Measurements from ENCODE around the gene TUBB3.

Gene TUBB3

DNA sequence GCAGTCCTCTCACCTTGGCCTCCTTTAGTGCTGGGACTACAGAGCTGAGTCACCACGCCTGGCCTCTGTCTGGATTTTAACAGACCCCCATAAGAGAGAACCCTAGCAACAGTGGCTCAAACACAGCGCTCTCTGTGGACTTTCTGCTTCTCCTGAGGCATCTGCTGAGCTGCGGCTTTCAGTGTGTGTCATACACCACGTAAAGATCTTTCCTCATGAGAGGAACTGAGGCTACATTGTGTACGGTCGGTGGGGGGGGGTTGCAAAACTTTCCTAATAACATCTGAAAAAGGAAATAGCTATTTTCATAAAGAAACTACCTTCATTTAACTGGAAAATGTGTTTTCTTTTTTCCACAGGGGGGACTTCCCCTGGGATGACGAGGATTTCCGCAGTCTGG, 58.3 kb downstream of the TUBB3 start:
- no peak for ATAC-seq
- TF ChIP-seq CSDC2 (CRISPR knock-in tag; IDR thresholded peaks at IDR 0.05) (no peak), ZFP30 (CRISPR knock-in tag; IDR thresholded peaks at IDR 0.05) (no peak), SNAI2 (CRISPR knock-in tag; IDR thresholded peaks at IDR 0.05) (no peak), TOX (CRISPR knock-in tag; IDR thresholded peaks at IDR 0.05; ENCODE audit: borderline replicate concordance) (no peak), ZNF565 (CRISPR knock-in tag; conservative IDR thresholded peaks at IDR 0.05; ENCODE audit: low read depth) (no peak), OSR1 (CRISPR knock-in tag; IDR thresholded peaks at IDR 0.05) (no peak), ISL1 (CRISPR knock-in tag; IDR thresholded peaks at IDR 0.05) (no peak), GLIS3 (CRISPR knock-in tag; IDR thresholded peaks at IDR 0.05) (no peak), PPARA (CRISPR knock-in tag; IDR thresholded peaks at IDR 0.05; ENCODE audit: borderline replicate concordance) (no peak), ZNF8 (CRISPR knock-in tag; IDR thresholded peaks at IDR 0.05) (no peak)
- TF ChIP-seq, protein P1, sequence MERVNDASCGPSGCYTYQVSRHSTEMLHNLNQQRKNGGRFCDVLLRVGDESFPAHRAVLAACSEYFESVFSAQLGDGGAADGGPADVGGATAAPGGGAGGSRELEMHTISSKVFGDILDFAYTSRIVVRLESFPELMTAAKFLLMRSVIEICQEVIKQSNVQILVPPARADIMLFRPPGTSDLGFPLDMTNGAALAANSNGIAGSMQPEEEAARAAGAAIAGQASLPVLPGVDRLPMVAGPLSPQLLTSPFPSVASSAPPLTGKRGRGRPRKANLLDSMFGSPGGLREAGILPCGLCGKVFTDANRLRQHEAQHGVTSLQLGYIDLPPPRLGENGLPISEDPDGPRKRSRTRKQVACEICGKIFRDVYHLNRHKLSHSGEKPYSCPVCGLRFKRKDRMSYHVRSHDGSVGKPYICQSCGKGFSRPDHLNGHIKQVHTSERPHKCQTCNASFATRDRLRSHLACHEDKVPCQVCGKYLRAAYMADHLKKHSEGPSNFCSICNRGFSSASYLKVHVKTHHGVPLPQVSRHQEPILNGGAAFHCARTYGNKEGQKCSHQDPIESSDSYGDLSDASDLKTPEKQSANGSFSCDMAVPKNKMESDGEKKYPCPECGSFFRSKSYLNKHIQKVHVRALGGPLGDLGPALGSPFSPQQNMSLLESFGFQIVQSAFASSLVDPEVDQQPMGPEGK (CRISPR knock-in tag; IDR thresholded peaks at IDR 0.05; ENCODE audit: borderline replicate concordance) = no peak
- TF ChIP-seq, protein P2, sequence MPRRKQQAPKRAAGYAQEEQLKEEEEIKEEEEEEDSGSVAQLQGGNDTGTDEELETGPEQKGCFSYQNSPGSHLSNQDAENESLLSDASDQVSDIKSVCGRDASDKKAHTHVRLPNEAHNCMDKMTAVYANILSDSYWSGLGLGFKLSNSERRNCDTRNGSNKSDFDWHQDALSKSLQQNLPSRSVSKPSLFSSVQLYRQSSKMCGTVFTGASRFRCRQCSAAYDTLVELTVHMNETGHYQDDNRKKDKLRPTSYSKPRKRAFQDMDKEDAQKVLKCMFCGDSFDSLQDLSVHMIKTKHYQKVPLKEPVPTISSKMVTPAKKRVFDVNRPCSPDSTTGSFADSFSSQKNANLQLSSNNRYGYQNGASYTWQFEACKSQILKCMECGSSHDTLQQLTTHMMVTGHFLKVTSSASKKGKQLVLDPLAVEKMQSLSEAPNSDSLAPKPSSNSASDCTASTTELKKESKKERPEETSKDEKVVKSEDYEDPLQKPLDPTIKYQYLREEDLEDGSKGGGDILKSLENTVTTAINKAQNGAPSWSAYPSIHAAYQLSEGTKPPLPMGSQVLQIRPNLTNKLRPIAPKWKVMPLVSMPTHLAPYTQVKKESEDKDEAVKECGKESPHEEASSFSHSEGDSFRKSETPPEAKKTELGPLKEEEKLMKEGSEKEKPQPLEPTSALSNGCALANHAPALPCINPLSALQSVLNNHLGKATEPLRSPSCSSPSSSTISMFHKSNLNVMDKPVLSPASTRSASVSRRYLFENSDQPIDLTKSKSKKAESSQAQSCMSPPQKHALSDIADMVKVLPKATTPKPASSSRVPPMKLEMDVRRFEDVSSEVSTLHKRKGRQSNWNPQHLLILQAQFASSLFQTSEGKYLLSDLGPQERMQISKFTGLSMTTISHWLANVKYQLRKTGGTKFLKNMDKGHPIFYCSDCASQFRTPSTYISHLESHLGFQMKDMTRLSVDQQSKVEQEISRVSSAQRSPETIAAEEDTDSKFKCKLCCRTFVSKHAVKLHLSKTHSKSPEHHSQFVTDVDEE (CRISPR knock-in tag; IDR thresholded peaks at IDR 0.05) = no peak

DNA sequence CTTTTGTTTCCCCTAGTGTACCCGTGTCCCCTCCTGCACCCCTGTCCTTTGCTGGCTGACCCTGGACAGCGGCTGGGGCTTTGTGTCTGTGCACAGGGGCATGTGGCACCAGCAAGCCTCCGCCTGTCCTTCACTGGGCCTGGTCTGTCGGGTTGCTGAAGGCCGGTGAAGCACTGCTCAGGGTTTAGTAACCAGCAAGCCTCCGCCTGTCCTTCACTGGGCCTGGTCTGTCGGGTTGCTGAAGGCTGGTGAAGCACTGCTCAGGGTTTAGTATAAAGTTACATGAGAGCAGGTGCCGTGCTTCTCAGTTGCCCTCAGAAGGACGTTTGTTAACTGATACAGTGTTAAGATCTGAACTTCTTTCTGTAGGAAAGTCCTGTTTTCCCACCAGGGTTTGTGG, 59.2 kb downstream of the TUBB3 start:
- no peak for ATAC-seq
- TF ChIP-seq OSR1 (CRISPR knock-in tag; IDR thresholded peaks at IDR 0.05) (no peak), TOX (CRISPR knock-in tag; IDR thresholded peaks at IDR 0.05; ENCODE audit: borderline replicate concordance) (no peak)
- TF ChIP-seq, protein P3, sequence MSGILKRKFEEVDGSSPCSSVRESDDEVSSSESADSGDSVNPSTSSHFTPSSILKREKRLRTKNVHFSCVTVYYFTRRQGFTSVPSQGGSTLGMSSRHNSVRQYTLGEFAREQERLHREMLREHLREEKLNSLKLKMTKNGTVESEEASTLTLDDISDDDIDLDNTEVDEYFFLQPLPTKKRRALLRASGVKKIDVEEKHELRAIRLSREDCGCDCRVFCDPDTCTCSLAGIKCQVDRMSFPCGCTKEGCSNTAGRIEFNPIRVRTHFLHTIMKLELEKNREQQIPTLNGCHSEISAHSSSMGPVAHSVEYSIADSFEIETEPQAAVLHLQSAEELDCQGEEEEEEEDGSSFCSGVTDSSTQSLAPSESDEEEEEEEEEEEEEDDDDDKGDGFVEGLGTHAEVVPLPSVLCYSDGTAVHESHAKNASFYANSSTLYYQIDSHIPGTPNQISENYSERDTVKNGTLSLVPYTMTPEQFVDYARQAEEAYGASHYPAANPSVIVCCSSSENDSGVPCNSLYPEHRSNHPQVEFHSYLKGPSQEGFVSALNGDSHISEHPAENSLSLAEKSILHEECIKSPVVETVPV (CRISPR knock-in tag; IDR thresholded peaks at IDR 0.05) = no peak
- TF ChIP-seq, protein P4, sequence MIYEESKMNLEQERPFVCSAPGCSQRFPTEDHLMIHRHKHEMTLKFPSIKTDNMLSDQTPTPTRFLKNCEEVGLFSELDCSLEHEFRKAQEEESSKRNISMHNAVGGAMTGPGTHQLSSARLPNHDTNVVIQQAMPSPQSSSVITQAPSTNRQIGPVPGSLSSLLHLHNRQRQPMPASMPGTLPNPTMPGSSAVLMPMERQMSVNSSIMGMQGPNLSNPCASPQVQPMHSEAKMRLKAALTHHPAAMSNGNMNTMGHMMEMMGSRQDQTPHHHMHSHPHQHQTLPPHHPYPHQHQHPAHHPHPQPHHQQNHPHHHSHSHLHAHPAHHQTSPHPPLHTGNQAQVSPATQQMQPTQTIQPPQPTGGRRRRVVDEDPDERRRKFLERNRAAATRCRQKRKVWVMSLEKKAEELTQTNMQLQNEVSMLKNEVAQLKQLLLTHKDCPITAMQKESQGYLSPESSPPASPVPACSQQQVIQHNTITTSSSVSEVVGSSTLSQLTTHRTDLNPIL (CRISPR knock-in tag; IDR thresholded peaks at IDR 0.05; ENCODE audit: low read depth) = no peak

DNA sequence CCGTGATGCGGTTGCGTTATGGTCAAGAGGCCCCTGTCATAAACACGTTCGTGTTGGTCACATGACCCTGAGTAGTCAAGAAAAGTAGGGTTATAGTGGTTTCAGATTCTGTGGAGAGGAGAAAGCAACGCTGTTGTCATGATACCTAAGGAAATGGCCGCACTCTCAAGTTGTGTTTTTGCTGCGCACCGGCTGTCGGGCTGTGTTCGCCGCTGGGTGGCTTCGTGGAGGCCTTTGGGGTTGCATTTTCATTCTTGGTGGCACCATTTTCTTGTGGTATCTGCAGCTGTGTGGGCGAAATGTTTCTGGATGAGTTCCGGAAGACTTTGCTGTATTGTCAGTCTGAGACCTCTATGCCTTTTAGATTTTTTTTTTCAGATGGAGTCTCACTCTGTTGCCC, 60.4 kb downstream of the TUBB3 start:
- TF ChIP-seq, protein P4 (CRISPR knock-in tag; IDR thresholded peaks at IDR 0.05; ENCODE audit: low read depth) = no peak
- TF ChIP-seq ZNF8 (CRISPR knock-in tag; IDR thresholded peaks at IDR 0.05) (no peak), PPARA (CRISPR knock-in tag; IDR thresholded peaks at IDR 0.05; ENCODE audit: borderline replicate concordance) (no peak), ZFP3 (CRISPR knock-in tag; IDR thresholded peaks at IDR 0.05) (no peak), SNAI2 (CRISPR knock-in tag; IDR thresholded peaks at IDR 0.05) (no peak), OSR1 (CRISPR knock-in tag; IDR thresholded peaks at IDR 0.05) (no peak), ISL1 (CRISPR knock-in tag; IDR thresholded peaks at IDR 0.05) (no peak), ZNF70 (CRISPR knock-in tag; IDR thresholded peaks at IDR 0.05) (no peak), GLIS3 (CRISPR knock-in tag; IDR thresholded peaks at IDR 0.05) (no peak), RARB (CRISPR knock-in tag; IDR thresholded peaks at IDR 0.05) (no peak), ZC3H10 (CRISPR knock-in tag; IDR thresholded peaks at IDR 0.05) (no peak), ZNF565 (CRISPR knock-in tag; conservative IDR thresholded peaks at IDR 0.05; ENCODE audit: low read depth) (no peak), TOX (CRISPR knock-in tag; IDR thresholded peaks at IDR 0.05; ENCODE audit: borderline replicate concordance) (no peak), ZFP30 (CRISPR knock-in tag; IDR thresholded peaks at IDR 0.05) (no peak), TCF4 (CRISPR knock-in tag; IDR thresholded peaks at IDR 0.05; ENCODE audit: borderline replicate concordance) (no peak), ESRRG (CRISPR knock-in tag; IDR thresholded peaks at IDR 0.05) (no peak)
- TF ChIP-seq, protein P5, sequence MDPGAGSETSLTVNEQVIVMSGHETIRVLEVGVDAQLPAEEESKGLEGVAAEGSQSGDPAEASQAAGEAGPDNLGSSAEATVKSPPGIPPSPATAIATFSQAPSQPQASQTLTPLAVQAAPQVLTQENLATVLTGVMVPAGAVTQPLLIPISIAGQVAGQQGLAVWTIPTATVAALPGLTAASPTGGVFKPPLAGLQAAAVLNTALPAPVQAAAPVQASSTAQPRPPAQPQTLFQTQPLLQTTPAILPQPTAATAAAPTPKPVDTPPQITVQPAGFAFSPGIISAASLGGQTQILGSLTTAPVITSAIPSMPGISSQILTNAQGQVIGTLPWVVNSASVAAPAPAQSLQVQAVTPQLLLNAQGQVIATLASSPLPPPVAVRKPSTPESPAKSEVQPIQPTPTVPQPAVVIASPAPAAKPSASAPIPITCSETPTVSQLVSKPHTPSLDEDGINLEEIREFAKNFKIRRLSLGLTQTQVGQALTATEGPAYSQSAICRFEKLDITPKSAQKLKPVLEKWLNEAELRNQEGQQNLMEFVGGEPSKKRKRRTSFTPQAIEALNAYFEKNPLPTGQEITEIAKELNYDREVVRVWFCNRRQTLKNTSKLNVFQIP (CRISPR knock-in tag; IDR thresholded peaks at IDR 0.05; ENCODE audit: borderline replicate concordance, low read depth) = no peak
- TF ChIP-seq, protein P2 (CRISPR knock-in tag; IDR thresholded peaks at IDR 0.05) = no peak
- TF ChIP-seq, protein P3 (CRISPR knock-in tag; IDR thresholded peaks at IDR 0.05) = no peak
- no peak for ATAC-seq
